ENCODE data around the gene MUL1. TPM values are rescaled to one million over a fixed set of nuclear protein-coding genes. Genes with fewer than 3 reads are reported as not detected.

MUL1 gene
- total RNA-seq, 1 experiment from 2014 or later, result 24.7 TPM

- Histone ChIP-seq H3K4me3 (replicated peaks in 1 of 2; ENCODE audit: low read depth in 1 of 2, low read length in 2 of 2) (no peak overlapping the region), H2AFZ (ENCODE audit: low read depth, low read length, poor library complexity, severe bottlenecking) (no peak overlapping the region), H3K4me2 (ENCODE audit: low read length) (no peak overlapping the region), H3K9me2 (ENCODE audit: insufficient read depth) (no peaks in the 10 kb centered on the region), H3K9me3 (ENCODE audit: control insufficient read depth in 1 of 2, insufficient read depth in 1 of 2, low read depth in 1 of 2, low read length in 2 of 2) (no peaks in the 10 kb centered on the region), H3K27me3 (ENCODE audit: insufficient read depth, low read length) (no peaks in the 10 kb centered on the region), H3K27ac (ENCODE audit: low read depth, low read length) (no peak overlapping the region), H3K79me2 (ENCODE audit: insufficient read depth, low read length) (no peaks in the 10 kb centered on the region), H4K20me1 (ENCODE audit: insufficient read depth) (no peaks in the 10 kb centered on the region), H3K4me1 (ENCODE audit: control insufficient read depth in 1 of 2, insufficient read depth in 2 of 2, low read length in 2 of 2) (no peaks in the 10 kb centered on the region), H3K9ac (ENCODE audit: low read length) (no peak overlapping the region), H3K36me3 (ENCODE audit: control insufficient read depth in 1 of 2, insufficient read depth in 2 of 2, low read length in 2 of 2) (no peaks in the 10 kb centered on the region)
- ChIA-PET POLR2A (no interaction called here), RAD21 (ENCODE audit: low non-redundant PET in 1 of 2, low total read pairs in 2 of 2, uncharacterized antibody in 2 of 2, unreplicated experiment in 2 of 2) (no interaction called here), CTCF (no interaction called here)
- ATAC-seq, result no peak
- no peak for DNase-seq (ENCODE audit: low read depth, low spot score)
- no TSS peak for BruUV-seq (replicated peaks)
- intact Hi-C loops (cut with micrococcal nuclease), result no loop called here
- no peak for TF ChIP-seq CBX3 (IDR thresholded peaks at IDR 0.05; ENCODE audit: low read depth)
- no peak for TF ChIP-seq CTCF (IDR thresholded peaks at IDR 0.05 in 2 of 3, conservative IDR thresholded peaks at IDR 0.05 in 1 of 3; ENCODE audit: borderline replicate concordance in 1 of 3, insufficient read depth in 1 of 3, low read depth in 2 of 3, low read length in 2 of 3)
- TF ChIP-seq YY1 (IDR thresholded peaks at IDR 0.05; ENCODE audit: extremely low read depth, insufficient replicate concordance, low read depth, low read length), result no peak
- TF ChIP-seq TCF7L2 (IDR thresholded peaks at IDR 0.05; ENCODE audit: borderline replicate concordance, extremely low read depth, insufficient read depth, insufficient read length), result no peak
- no peak for TF ChIP-seq ATF3 (IDR thresholded peaks at IDR 0.05)
- TF ChIP-seq ZNF274 (IDR thresholded peaks at IDR 0.05; ENCODE audit: low read depth, low read length), result no peak
These were observed 47.8 kb upstream of the MUL1 start for GRCh38 chr1:20555758-20556120.
